HS-27A (cell line): Measurements from ENCODE around the gene EML6.

Experiments
- DNase-seq: peaks from one replicate; pipeline ENCODE4 v3.0.0-alpha.2; 2012; ENCODE audit warnings: low read depth, missing footprints

EML6 gene

DNA sequence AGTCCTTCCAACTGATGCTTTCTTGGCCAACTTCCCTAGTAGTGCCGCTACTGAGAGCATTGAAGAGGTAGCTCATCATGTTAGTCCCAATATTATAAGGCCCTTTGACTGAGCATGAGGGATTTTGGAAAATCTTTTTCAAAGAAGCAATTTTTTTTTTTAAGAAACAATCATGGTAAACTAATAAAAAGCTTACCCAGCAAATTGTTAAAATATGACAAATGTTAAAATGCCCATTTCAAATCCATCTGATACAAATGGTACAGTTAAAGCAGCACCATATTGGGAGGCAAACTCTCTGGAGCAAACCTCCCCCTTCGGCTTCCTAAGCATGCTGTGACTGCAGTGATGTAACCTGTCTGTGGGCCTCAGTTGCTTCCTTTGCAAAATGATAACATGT, 191.2 kb downstream of the EML6 start:
- no peak for DNase-seq

DNA sequence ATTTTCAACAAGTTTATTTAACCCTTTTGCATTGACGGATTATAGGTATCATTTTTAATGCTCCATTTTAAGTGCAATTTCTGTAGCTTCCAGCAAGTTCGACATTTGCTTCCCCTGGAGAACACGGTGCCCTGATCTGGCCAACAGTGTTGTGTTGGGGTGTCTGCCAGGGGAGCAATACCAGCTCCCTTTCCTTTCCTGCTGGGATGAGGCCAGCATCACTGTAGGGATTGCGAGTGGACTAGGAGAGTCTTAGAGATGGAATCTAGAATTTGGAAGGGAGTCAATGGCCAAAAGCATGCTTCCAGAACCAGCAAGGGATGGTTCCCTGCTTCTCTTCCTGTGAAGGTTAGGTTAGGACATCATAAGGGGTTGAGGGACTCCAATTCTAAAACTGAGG, 191.6 kb downstream of the EML6 start:
- no peak for DNase-seq

DNA sequence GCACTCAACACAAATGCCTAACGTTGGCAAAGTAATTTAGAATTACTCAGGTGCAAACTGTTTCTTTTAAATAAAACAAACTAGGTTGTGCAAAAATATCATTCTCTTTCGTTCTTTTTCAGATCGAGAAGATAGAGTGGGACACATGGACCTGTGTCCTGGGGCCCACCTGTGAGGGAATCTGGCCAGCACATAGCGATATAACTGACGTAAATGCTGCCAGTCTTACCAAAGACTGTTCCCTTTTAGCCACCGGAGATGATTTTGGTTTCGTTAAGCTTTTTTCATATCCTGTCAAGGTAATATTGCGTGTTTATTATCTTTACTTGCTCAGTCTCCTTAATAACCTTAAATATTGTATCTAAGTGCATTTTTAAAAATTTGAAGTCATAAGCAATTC, 193.2 kb downstream of the EML6 start:
- DNase-seq = no peak

DNA sequence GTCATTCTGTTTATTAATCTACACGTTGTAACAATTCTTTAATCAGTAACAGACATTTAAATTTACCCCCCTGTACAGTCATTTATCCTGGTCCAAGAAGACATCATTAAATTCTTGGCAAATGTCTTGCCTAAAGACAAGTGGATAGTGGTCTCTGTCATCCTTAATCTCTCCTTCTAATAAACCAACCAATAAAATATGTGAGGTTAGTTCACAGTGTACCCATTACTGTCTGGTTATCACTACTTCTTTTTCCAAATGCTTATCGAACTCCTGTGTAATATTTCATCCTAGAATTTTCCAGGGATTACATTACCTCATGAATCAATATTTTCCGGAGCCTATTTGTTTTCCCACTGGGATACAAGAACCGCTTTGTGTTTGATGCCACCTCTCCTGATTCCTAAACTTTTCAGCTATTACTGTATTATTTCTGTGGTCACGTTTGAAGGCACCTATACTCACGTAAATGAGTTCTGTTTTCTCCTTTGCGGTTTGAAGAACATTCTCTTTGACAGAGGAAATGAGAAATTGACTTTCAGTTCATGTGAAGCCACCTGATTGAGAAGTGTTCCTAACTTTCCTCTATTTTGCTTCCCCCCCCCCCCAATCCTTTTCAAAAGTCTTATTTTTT, 195.3 kb downstream of the EML6 start:
- no peak for DNase-seq

DNA sequence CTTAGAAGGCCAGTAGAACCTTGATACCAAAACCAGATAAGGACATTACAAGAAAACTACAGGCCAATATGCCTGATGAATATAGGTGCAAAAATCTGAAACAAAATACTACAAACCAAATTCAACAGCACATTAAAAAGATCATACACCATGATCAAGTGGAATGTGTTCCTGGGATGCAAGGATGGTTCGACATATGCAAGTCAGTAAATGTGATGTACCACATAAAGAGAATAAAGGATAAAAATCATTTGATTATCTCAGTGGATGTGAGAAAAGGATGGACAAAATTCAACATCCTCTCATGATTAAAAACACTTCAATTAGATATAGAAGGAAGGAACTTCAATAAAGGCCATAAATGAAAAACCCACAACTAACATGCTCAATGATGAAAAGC, 197.2 kb downstream of the EML6 start:
- DNase-seq = no peak

DNA sequence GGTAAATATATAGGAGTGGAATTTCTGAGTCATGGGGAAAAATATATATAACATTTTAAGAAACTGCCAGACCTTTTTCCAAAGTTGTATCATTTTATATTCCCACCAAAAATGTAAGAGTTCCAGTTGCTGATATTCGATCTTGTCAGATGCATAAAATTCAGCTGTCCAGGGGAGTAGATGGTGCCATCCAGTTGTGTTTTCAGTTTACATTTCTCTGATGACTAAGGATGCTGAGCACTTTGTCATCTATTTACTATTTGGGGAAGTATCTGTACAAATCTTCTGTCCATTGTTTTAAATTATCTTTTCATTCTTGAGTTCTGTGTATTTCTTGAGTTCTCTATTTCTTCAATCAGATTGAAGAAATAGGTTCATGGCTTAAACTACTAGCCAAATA, 200.7 kb downstream of the EML6 start:
- no peak for DNase-seq

DNA sequence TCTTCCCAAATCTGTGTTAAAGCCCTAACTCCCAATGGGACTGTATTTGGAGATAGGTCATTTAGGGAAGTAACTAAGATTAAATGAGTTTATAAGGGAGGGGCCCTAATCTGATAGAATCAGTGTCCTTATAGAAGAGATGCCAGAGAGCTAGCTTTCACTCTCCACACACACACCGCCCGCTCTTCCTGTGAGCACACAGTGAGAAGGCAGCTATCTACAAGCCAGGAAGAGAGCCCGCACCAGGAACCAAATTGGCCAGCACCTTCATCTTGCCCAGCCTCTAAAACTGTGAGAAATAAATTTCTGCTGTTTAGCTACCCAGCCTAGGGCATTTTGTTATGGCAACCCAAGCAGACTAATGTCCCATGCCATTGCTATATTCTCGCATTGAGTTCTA, 201.6 kb downstream of the EML6 start:
- no peak for DNase-seq

DNA sequence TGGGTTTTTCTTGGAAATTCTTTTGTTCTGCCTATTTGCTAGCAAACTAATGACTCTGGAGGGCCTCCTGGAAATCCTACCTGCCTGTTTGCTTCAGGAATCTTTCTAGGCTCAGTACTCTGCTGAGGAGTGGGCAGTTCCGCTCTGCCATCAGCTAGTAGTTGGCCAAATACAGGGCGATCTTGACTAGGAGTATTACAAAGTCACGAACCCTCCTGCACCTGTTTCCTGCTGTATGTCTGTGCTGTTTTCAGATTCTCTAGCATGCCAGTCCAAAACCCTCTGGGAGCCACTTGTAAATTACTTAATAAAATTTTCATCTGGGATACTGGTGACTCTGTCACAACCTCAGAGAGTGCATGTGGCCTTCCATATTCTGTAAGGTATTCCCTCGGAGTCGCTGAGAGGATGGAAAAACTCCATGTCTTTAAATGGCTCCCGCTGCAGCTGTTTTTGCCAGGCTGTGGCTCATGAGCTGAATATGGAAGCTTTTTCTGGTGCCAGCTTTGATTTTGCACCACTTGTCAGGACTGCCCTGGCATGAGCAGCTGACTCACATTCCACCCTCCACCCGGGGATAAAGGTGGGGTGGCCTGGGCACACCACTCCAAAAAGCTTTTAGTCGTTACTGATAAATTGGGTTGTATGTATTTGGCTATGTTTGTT, 203.8 kb downstream of the EML6 start:
- DNase-seq = no peak

DNA sequence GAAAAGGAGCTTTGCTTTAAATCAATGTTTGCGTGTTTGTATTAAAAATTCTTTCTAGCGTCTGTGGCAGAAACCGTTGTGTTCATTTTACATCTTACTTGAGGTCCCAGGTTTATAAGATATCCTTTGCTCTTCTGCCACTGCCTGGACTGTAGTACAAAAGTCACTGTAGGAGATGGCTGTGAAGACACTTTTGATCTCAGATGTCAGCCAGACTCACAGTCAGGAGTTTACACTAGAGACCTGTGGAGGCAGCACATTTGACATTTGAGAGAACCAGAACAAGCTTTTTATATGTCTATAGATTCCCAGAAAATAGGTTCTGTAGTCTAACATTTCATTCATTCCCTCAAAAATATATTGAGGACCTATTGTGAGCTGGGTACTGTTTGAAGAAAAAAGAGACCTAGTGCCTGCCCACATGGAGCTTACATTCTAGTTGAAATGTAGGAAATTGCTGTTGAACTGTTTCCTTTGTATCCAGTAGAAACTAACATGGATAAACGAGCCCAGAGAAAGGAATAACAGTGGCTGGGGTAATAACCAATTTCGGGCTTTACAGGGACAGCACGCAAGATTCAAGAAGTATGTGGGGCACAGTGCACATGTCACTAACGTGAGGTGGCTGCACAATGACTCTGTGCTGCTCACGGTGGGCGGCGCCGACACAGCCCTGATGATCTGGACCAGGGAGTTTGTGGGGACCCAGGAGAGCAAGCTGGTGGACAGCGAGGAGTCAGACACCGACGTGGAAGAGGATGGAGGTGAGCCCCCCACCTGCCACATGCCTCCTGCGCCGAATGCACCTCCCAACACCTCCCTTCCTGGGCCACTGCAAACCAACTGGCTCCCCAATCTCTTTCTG, 204.5 kb downstream of the EML6 start:
- no peak for DNase-seq

DNA sequence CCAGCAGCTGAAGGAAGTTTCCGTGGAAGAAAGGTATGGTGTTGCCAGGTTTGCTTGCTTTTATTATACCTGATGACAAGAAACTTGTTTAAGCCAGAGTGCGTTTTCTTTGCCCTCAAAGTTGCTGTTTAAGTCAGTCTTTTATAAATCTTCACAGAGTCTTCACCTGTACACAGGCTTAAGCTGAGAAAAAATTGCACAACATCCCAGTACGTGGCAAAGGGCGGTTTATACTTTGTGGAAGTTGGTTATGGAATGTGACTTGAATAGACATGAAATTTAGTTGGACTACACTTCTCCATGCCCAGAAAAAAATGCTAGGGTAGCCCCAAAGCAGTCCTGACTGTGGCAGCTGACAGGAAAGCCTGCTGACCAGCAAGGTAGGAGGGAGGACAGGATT, 205.3 kb downstream of the EML6 start:
- DNase-seq = no peak

DNA sequence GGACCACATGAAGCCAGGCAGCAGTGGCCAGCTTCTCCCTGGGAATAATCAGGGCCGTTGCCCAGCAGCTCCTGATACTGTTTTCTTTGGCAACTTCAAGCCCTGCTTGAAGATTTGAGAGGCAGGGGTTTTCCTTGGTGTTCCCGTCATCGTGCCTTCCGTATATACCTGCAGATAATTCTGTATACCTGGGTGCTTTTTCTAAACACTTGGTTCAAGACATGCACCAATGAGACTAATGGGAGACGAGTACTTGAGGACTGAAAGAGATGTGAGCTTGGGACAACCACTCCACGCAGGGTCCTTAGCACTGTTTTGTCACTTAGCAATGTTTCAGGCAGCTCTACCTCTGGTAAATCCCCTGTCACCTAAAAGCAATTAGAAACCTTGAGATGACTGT, 208.0 kb downstream of the EML6 start:
- no peak for DNase-seq

DNA sequence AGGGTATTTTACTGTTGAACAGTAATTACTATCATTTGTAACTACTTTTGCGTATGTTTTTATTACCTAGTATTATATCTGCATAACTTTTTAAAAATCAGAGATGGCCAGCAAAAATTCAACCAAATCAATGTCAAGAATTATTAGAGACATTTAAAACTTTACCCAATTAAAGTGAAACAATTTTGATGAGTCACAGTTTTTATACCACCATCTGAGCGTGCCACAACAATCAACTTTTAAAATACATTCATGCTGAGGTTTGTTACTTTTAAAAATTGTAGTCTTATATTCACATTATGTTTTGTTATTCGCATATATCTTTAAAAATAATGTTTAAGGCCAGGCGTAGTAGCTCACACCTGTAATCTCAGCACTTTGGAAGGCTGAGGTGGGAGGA, 211.9 kb downstream of the EML6 start:
- no peak for DNase-seq

DNA sequence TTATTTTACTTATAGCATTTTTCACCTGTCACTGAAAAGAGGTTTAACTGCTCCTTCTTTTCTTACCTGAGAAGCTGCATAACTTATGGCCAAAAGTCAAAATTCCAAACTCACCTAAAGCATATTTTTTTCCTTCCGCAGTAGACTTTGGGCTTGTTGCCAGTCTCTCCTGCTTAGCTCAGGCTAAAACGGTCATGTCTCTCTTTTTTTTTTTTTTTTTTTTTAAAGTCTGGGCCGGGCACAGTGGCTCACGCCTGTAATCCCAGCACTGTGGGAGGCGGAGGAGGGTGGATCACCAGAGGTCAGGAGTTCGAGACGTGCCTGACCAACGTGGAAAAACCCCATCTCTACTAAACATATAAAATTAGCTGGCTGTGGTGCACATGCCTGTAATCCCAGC, 213.3 kb downstream of the EML6 start:
- DNase-seq = no peak

DNA sequence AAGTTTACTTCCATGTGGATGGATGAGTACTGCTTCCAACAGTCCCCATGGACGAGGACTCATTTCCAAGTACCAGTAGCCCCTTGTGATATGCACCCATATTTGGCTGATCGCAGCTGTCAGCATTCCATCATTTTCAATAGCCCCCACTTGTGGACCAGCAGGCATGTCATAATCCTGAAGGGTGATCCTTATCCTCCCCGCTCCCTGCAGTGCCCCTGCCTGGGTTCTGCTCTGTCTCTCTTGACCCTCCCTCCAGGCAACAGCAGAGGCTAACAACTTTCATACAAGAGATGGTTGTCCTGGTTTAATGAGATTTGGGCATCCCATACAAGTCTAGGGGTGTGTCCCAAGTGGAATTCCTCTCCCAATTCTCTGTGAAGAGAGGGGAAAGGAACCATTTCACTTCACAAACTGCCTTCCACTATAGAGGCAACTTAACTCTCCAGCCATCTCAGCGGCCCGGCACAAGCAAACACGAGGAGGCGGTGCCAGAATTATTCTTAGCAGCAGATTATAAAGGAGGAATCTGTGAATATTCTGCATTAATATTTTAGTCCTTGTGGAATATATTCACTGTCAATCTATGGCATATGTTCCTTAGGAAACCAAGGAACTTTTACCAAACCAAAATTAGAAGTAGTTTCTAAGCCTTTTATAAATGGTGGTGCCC, 216.1 kb downstream of the EML6 start:
- DNase-seq = no peak

DNA sequence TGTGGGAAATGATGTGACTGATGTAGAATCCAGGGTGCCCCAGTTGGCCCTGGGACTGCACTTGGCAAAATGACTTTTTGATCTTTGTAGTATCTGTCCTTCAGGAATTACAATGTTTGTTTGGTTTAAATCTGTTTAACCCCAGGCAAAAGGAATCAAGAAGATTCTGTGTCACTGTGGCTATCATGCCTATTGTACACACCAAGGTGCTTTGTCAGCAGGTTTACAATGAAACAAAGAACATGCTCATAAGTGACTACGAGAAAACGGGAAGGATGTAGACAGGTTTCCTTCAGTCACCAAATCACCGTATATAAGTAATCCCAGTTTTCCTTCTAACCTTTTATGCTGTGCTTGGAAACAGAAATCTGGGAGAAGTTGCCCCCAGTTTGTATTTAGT, 217.3 kb downstream of the EML6 start:
- DNase-seq = no peak

DNA sequence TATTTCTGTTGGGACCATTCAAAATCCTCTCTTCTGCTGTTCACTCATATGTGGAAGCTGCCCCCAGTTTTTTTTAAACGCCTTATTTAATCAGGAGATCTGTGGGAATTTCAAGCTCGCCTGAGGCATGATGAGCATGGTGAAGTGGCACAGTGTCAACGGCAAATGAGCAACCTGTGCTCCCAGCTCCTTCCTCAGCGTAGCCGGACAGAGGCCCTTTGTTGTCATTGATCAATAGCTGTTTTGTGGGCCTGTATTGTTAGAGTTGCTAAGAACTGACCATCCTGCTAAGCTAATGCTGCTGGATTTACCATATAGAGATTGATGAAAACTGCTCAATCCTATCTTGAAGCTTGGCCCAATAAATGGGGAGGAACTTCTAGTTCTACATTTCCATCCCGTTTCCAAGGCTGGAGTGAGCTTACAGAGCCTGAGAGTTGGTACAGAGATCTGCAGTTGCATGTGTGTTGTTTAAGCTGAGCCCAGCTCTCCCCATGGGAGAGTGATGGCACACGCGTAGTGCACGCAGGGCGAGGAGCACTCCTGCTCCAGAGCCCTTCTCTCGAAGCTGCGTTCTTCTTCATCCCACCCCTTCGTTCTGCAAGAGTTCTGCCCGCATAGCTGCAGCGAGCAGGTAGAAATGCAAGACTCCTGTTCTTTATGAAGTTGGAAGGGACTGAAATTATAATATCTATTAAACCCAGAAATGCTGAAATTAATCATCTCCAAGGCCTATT, 218.0 kb downstream of the EML6 start:
- DNase-seq = no peak

DNA sequence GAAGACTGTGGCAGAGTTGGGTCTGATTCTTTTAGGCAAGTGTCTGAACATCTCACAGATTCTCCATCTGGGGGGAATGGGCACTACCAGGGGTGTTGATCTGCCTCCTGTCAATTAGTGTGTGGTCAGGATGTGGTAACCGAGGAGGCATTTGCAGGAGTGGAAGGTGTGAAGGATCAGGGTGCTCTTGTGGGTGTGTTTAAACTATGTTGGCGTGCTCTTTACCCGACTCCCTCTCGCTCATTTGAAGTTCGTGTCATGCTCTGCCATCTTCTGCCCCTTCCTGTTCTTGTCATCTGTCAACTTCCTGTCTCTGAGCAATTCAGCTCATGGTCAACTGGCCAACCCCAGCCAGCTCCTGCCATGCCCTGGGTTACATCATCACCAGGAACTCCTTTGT, 218.9 kb downstream of the EML6 start:
- no peak for DNase-seq

DNA sequence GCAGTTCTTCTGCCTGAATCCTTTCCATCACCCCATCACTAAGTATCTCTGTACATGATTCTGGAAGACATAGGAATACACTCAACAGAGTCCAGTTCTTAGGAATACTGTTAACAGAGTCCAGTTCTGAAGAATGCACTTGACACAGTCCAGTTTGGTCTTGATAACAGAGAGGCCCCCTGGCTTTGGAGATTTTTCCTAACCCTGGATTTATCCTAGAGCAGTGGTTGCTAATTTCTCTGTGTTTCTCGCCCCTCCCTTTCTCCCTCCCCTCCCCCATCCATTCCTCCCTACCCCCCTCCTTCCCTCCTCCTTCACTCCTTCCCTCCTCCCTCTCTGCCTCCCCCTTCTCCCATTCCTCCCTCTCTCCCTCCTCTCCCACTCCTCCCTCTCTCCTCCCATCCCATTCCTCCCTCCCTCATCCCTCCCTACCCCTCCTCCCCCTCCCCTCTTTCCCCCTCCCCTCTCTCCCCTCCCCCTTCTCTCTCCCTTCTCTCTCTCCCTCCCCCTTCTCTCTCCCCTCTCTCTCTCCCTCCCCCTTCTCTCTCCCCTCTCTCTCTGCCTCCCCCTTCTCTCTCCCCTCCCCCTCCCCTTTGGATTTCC, 221.4 kb downstream of the EML6 start:
- DNase-seq = no peak

DNA sequence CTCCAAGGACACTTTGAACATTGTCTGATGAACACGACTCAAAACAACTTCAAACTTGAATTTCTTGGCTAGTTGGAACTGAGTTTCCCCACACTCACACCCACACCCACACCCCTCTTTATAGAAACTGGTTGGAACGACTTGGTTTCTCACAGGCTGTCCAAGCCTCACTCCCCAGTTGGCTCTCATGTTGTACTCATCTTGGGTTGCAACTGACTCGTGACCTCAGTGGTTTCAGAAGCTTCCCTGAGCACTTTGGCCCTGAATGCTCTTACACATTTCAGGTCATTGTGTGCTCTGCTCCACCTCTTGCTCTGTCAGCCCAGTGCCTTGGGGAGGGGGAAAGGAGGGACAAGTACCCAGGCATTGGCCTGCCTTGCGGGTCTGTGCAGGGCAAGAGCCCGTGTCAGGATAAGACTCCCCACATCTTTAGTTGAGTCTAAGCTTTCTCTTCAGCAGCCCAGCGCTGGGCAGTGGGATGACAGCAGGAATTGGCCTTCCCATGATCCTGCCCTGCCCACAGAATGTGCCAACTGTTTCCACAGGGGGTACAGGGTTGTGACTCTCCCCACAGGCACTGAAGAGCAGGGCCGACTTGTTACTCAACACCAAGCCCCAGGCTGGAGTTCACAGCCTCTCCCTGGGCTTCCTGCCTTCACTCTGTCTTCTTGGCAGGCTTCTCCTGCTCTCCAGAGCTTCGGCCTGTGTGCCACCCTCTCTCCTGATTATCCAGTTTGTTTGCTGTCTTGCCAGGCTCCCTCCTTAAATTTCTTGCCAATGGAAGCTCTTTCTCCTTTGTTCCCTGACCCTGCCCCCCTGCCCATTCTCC, 222.1 kb downstream of the EML6 start:
- DNase-seq = no peak

DNA sequence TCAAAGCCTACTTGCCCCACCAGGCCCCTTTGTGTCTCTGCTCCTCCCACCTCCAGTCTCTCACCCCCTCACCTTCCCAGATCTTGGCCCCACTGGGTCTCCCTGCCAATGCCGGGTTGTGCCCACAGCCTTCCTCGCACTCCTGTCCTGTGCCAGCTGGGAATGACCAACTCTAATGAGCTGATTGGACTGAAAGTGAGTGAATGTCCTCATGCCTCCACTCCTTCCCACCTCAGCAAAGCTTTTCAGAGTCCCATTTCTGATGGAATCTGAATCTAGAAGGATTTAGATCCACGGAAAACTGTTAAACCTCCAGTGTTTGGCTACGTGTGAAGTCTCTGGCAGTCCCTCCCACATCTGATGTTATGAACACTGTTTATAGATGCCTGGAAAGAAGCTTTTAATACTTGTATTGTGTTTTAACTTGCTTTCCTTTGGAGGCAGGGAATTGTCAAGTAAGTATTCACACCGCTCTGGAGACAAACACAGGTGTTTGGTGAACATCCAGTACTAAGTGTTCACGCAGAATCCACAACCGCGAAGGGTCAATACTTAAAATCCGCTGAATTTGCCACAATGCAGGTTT, 222.9 kb downstream of the EML6 start:
- DNase-seq = no peak
